ENCODE data around the gene ATP10B. TPM values are rescaled to one million over a fixed set of nuclear protein-coding genes. Genes with fewer than 3 reads are reported as not detected.
"Not testable (repeated sequence)": the region's sequence is repeated elsewhere in the genome, so short reads cannot be mapped to it uniquely, and the experiment has no call there.

Gene ATP10B
- total RNA-seq, 1 experiment from 2014 or later = not detected

DNA sequence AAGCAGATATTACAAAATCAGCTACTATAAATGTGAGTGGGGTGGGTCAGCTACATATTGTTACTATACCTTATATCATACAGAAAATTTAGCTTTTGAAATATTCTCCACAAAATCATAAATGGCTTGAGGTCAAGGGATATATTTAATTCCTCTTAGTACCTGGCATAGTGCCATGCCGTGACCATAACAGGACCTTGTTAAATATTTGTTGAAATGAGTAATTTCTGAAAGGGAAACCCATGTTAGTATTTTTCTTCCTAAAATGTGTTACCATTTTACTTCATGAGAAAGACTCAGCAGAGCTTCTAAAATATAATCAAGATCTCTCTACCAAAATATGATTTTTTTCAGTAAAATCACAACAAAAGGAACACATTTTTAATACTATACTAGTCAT lies 14.8 kb downstream of the ATP10B start:
- Histone ChIP-seq H3K36me3 (no peaks in the 10 kb centered on the region), H3K27me3 (no peaks in the 10 kb centered on the region), H3K9me3 (0 out of 2 replicates have a peak, but pooled peaks cover 2% of the 10 kb centered on the region), H3K4me3 (no peak overlapping the region)
- no peak for DNase-seq

DNA sequence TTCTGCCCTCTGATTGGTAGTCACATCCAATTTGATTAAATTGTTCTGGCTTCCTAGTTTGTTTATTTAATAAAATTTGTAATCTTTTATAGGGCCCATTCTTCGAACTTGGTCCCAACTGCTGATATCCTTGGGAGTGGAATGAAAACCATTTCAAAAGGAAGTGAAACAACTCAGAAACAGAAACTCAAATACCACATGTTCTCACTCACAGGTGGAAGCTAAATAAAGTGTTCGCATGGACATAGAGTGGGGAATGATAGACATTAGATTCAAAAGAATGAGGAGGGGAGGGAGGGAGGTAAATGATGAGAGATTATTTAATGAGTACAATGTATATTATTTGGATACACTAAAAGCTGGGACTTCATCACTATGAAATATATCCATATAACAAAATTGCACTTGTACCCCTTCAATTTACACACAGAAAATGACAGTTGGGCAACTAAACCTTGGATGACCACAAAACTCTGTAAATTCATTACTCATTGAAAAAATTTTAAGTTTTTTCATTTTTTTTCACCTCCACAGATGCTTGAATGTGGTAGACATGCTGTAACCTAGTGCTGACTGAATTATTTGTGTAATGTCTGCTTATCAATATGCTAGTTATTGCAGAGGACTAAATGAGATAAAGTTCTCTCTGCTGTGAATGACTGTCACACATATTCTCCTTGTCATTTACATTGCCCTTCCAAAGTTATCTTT lies 16.0 kb downstream of the ATP10B start:
- Histone ChIP-seq H3K27me3 (no peaks in the 10 kb centered on the region), H3K36me3 (no peaks in the 10 kb centered on the region), H3K9me3 (0 out of 2 replicates have a peak, but pooled peaks cover 2% of the 10 kb centered on the region), H3K4me3 (no peak overlapping the region)
- no peak for DNase-seq

DNA sequence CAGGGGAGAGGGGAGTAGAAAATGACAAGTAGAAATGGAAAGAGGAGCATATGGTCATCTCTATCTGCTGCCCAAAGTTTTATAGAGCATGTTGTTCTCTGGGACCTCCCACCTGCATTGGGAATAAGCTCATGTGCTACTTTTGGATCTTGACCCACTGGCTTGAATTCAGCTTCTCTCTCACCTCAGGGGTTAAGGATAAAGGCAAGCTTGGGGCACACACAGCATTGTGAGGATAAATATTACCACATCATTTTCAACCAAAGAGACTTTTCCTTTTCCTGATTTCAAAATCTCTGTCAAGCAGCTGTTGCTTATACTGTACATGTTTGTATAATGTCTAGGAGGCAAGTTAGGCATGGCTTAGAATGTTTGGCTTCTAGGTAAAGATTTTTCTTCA lies 16.6 kb downstream of the ATP10B start:
- no peaks in the 10 kb centered on the region for H3K36me3 ChIP-seq
- no peak for DNase-seq
- H3K9me3 ChIP-seq = 0 out of 2 replicates have a peak, but pooled peaks cover 2% of the 10 kb centered on the region
- no peak overlapping the region for H3K4me3 ChIP-seq
- no peaks in the 10 kb centered on the region for H3K27me3 ChIP-seq

DNA sequence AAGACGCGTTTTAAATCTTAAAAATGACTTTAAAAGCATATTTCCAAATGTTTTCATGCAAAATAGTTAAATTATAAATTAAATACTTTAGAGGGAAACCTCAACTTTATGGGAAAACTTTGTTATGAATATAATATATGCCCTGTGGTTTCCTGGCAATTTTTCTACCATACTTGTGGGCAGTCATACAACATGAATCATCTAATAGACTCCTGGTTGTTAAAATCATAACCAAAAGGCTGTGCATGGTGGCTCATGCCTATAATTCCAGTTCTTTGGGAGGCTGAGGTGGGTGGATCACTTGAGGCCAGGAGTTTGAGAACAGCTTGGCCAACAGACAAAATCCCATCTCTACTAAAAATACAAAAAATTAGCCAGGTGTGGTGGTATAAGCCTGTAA lies 18.2 kb downstream of the ATP10B start:
- no peak overlapping the region for H3K4me3 ChIP-seq
- no peaks in the 10 kb centered on the region for H3K27me3 ChIP-seq
- no peaks in the 10 kb centered on the region for H3K36me3 ChIP-seq
- peak; percentile 8 for DNase-seq
- H3K9me3 ChIP-seq = 0 out of 2 replicates have a peak, but pooled peaks cover 2% of the 10 kb centered on the region

DNA sequence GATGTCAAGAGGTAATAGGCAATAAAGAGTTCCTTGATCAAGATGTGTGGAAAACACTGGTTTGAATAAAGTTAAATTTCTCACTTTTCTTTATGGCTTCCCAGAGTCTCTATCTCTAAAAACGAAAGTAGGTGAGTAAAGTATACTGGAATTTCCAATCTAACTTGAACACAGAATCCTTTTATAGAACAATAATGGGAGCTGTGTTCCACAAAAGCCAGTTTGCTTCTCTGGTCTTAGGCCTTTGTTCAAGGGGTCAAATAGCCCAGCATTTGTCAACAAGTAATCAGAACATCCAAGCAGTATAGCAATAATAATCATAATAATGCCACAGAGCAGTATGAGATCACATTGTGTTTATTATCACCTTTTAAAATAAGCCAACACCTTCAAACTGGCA lies 20.2 kb downstream of the ATP10B start:
- Histone ChIP-seq H3K4me3 (no peak overlapping the region), H3K36me3 (no peaks in the 10 kb centered on the region)
- DNase-seq = no peak

GRCh38 chr5:160824301-160825001 lies 27.6 kb downstream of the ATP10B start:
- DNase-seq = no peak
- no peak overlapping the region for H3K4me3 ChIP-seq
- H3K36me3 ChIP-seq = no peaks in the 10 kb centered on the region
- no peaks in the 10 kb centered on the region for H3K9me3 ChIP-seq
- no peaks in the 10 kb centered on the region for H3K27me3 ChIP-seq

More for the DNA sequence above, 20.2 kb downstream of the ATP10B start:
- Histone ChIP-seq H3K9me3 (0 out of 2 replicates have a peak, but pooled peaks cover 2% of the 10 kb centered on the region), H3K27me3 (no peaks in the 10 kb centered on the region)

DNA sequence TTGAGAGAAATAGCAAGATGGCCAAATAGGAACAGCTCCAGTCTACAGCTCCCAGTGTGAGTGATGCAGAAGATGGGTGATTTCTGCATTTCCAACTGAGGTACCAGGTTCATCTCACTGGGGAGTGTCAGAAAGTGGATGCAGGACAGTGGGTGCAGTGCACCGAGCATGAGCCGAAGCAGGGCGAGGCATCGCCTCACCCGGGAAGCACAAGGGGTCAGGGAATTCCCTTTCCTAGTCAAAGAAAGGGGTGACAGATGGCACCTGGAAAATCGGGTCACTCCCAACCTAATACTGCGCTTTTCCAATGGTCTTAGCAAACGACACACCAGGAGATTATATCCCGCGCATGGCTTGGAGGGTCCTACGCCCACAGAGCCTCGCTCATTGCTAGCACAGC lies 39.0 kb downstream of the ATP10B start:
- H3K36me3 ChIP-seq = not testable (repeated sequence)

GRCh38 chr5:160805376-160805775 lies 46.6 kb downstream of the ATP10B start:
- no peak for DNase-seq
- Histone ChIP-seq H3K36me3 (no peaks in the 10 kb centered on the region), H3K9me3 (no peaks in the 10 kb centered on the region), H3K27me3 (0 out of 2 replicates have a peak, but pooled peaks cover 2% of the 10 kb centered on the region), H3K4me3 (no peak overlapping the region)

More for the DNA sequence above, 39.0 kb downstream of the ATP10B start:
- not testable (repeated sequence) for DNase-seq, H3K27me3 ChIP-seq, H3K9me3 ChIP-seq, H3K4me3 ChIP-seq

GRCh38 chr5:160802592-160802991 lies 49.4 kb downstream of the ATP10B start:
- DNase-seq = no peak
- no peaks in the 10 kb centered on the region for H3K9me3 ChIP-seq
- no peak overlapping the region for H3K4me3 ChIP-seq
- H3K36me3 ChIP-seq = no peaks in the 10 kb centered on the region
- H3K27me3 ChIP-seq = 0 out of 2 replicates have a peak, but pooled peaks cover 2% of the 10 kb centered on the region

DNA sequence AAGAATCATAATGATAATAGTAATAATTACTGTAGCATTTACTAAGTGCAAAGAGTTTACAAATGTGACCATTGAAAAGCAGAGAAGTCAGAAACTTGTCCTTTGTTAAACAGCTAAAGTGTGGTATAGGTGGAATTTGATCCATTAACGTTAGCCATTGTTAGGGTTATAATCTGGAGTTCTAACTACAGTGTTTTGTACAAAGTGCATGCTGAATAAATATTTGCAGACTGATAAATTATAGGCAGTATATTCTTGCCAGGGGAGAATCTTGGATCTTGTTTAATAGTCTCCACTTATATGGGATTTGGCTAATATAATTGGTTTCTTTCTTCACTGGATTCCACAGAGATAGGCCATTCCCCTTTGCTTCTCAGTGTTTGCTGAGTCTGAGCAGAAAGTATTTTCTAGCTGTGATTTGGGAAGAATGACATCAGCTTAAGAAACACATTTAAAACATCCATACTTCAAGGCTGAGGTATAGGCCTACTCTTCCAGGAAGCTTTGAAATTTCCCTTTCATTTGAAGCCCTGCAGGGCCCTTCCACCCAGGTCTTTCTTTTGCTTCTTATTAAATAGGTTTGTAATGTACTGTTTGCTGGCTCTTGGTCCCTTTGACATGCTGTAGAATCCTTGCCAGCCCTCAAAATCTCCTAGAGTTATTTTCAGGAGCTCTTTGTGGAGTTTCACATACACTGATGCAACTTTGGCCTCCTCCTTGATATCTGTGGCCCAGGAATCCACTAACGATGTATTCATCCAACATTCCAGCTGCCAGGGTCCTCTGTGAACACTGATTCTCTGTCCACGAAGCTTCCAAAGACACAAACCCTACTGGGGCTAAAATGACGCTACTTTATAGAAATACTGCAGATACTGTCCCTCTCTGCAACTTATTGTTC lies 51.4 kb downstream of the ATP10B start:
- Histone ChIP-seq H3K36me3 (no peaks in the 10 kb centered on the region), H3K4me3 (no peak overlapping the region), H3K9me3 (no peaks in the 10 kb centered on the region), H3K27me3 (0 out of 2 replicates have a peak, but pooled peaks cover 2% of the 10 kb centered on the region)
- DNase-seq = no peak

DNA sequence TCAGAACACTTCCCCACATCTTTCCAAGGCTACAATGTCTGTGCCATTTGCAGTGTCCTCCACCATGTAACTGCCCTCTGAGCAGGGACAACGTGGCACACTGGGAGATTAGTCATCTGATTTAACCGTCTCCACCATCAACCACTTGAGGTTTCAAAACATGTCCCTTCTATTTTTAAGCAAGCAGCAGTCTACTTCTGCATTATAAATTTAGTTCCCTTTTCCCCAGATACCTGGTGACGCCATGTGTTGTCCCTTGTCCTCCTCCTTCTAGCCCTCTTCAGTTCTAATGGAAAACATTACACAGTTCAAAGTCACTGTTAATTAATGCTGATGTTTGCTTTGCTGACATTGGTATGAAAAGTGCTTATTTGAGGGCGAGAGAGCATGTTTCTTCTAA lies 52.8 kb downstream of the ATP10B start:
- Histone ChIP-seq H3K36me3 (no peaks in the 10 kb centered on the region), H3K27me3 (no peaks in the 10 kb centered on the region), H3K4me3 (no peak overlapping the region), H3K9me3 (no peaks in the 10 kb centered on the region)
- no peak for DNase-seq

DNA sequence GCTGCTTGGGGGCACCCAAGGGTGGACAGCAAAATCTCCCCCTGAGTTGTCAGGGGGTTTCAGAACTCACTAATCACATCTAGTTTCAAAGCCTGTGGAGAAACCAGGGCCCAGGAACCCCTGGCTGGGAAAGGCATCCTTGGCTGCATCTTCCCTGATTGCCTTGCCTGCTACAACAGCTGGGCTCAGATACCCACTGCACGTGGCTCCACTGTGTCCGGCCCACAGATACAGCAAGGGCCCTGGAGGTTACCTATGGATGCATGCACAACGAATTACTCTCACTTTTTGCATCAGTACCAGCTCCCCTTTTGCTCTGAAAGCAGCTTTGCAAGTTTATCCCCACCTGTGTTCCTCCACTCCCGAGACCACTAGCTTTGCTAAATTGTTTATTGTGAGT lies 55.0 kb downstream of the ATP10B start:
- no peak for DNase-seq
- Histone ChIP-seq H3K27me3 (no peaks in the 10 kb centered on the region), H3K4me3 (no peak overlapping the region), H3K36me3 (no peaks in the 10 kb centered on the region), H3K9me3 (no peaks in the 10 kb centered on the region)

- Histone ChIP-seq H3K36me3 (no peaks in the 10 kb centered on the region), H3K27me3 (no peaks in the 10 kb centered on the region), H3K4me3 (no peak overlapping the region), H3K9me3 (no peaks in the 10 kb centered on the region)
- no peak for DNase-seq
These were observed 58.5 kb downstream of the ATP10B start for GRCh38 chr5:160793530-160793899.

GRCh38 chr5:160792732-160793529 lies 59.1 kb downstream of the ATP10B start:
- Histone ChIP-seq H3K27me3 (no peaks in the 10 kb centered on the region), H3K4me3 (no peak overlapping the region), H3K36me3 (no peaks in the 10 kb centered on the region), H3K9me3 (no peaks in the 10 kb centered on the region)
- no peak for DNase-seq

- no peak for DNase-seq
- H3K4me3 ChIP-seq = no peak overlapping the region
- H3K27me3 ChIP-seq = no peaks in the 10 kb centered on the region
- no peaks in the 10 kb centered on the region for H3K9me3 ChIP-seq
- no peaks in the 10 kb centered on the region for H3K36me3 ChIP-seq
These were observed 59.7 kb downstream of the ATP10B start for GRCh38 chr5:160792281-160792680.

DNA sequence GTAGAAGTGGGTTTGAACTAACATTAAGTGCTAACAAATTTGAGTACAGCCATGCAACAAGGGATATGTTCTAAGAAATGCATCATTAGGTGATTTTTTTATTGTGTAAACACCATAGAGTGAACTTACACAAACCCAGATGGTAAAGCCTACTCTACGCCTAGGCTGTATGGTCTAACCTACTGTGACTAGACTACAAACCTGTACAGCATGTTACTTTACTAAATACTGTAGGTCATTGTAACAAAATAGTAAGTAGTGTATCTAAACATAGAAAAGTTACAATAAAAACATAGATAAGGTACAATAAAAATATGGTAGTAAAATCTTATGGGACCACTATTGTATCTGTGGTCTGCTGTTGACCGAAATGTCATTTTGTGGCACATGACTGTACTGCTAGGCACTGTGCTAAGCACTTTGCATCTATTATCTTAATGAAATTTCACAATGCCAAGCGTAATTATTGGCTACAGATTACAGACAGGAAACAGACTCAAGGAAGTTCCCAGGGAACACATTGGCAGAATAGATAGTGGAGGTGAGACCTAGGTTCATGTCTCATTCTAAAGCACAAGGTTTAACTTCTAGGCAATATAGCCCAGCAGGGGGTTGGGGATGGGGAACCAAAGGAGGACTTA lies 62.7 kb downstream of the ATP10B start:
- no peak overlapping the region for H3K4me3 ChIP-seq
- H3K27me3 ChIP-seq = no peaks in the 10 kb centered on the region
- no peaks in the 10 kb centered on the region for H3K36me3 ChIP-seq
- no peaks in the 10 kb centered on the region for H3K9me3 ChIP-seq
- DNase-seq = no peak

Measured in MG63 (cell line).